Ovary (tissue), 3 donors: Measurements from ENCODE around the gene OPCML.

Experiments used
- POLR2A ChIP-seq: fragments of 450-650 bp; IDR thresholded peaks from one replicate; pipeline ENCODE4 v1.6.1; 2017; ENCODE audit warnings: antibody characterized with exemption, mild to moderate bottlenecking, moderate library complexity
- TF ChIP-seq, protein P1 (sequence below), 3 donors: fragments of 450-650 bp in 2 of 3; fragments of 200-600 bp in 1 of 3; IDR thresholded peaks; one replicate each; pipeline versions ENCODE4 v1.5.1 to v1.8.0; 2016 to 2022; ENCODE audit warnings: antibody characterized with exemption in 3 of 3, mild to moderate bottlenecking in 1 of 3
- donor health status: DM: no; HTN: no; CAD: no.

DNA sequence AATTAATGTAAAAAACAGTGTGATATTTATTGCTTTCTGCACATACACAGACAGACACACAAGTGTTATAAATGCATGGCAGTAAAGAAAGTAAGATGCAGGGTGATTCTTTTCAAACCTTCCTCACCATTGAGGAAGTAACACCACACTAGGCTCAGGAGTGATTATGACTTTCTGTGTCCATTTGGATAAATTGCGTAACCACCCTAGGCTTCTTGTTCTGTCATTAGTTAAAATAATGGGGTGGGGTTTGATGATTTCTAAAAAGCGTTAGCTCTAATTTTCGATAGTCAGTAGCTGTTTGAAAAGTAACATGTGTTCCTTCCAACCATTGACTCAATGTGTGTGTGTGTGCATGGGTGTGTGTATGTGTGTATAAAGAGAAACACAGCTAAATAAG lies 1081.7 kb downstream of the OPCML start:
- TF ChIP-seq, protein P1, sequence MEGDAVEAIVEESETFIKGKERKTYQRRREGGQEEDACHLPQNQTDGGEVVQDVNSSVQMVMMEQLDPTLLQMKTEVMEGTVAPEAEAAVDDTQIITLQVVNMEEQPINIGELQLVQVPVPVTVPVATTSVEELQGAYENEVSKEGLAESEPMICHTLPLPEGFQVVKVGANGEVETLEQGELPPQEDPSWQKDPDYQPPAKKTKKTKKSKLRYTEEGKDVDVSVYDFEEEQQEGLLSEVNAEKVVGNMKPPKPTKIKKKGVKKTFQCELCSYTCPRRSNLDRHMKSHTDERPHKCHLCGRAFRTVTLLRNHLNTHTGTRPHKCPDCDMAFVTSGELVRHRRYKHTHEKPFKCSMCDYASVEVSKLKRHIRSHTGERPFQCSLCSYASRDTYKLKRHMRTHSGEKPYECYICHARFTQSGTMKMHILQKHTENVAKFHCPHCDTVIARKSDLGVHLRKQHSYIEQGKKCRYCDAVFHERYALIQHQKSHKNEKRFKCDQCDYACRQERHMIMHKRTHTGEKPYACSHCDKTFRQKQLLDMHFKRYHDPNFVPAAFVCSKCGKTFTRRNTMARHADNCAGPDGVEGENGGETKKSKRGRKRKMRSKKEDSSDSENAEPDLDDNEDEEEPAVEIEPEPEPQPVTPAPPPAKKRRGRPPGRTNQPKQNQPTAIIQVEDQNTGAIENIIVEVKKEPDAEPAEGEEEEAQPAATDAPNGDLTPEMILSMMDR (IDR thresholded peaks at IDR 0.05) = no peak
- no peak for TF ChIP-seq POLR2A
